Cerebellar cortex (tissue), 1 donor: Measurements from ENCODE around the gene NUP62.

Experiments
- DNase-seq: peaks from one replicate; pipeline ENCODE4 v3.0.0-alpha.2; 2015; ENCODE audit warnings: low spot score

NUP62 gene

DNA sequence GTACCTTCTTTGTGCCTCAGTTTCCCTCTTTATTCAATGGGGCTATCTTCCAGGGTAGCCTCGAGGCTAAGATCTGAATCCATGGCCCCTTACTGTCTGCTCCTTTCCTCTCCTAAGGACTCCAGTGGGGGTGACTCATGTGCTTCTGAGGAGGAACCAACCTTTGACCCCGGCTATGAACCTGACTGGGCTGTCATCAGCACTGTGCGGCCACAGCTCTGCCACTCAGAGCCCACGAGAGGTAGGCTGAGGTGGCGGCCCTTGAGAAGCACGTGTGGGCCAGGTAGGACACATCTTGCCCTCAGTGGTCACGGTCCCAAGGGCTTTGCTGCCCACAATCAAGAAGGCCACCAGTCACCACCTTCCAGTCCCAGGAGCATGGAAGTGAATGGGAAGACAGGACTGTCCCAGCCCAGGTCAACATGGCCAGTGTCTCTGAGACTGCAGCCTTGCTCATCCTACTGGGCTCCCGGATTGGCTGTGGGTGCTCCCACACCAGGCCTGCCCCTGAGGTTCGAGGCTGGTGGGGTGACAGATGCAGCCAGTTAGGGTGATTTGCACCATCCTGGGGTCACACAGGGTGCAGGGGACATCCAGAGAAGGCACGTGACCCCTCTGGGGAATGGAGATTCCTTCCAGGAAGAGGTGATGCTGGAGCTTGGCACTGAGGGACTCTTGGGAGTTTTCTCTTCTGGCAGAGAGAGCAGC is 49.0 kb downstream of the NUP62 start:
- no peak for DNase-seq

DNA sequence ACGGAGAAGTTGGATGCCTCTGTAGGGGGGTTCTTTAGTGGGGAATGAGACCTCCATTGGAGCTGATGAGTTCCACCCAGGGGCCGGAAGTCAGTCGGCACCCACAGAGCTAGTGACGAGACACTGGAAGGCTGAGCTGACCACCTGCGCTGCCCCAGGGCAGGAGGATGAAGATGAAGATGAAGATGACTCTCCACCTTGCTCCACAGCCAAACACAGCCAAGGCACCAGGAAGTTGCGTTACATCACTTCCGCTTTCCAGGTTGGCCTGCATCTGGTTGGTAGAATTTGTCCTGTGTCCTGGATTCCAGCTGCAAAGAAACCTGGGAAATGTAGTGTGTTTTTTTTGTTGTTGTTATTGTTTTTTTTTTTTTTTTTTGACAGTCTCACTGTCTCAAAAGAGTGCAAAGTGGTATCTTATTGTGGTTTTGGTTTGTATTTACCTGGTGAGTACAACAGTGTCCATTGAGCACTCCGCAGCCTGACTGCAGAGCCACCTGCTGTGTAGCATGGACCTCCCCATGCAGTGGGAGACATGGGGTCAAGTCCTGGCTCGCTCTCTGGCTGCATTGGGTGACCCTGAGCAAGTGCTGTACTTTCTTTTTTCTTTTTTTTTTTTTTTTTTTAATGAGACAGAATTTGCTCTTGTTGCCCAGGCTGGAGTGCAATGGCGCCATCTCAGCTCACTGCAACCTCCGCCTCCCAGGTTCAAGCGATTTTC is 49.9 kb downstream of the NUP62 start:
- no peak for DNase-seq

- no peak for DNase-seq
These were observed 50.6 kb downstream of the NUP62 start for GRCh38 chr19:49878744-49879070.

DNA sequence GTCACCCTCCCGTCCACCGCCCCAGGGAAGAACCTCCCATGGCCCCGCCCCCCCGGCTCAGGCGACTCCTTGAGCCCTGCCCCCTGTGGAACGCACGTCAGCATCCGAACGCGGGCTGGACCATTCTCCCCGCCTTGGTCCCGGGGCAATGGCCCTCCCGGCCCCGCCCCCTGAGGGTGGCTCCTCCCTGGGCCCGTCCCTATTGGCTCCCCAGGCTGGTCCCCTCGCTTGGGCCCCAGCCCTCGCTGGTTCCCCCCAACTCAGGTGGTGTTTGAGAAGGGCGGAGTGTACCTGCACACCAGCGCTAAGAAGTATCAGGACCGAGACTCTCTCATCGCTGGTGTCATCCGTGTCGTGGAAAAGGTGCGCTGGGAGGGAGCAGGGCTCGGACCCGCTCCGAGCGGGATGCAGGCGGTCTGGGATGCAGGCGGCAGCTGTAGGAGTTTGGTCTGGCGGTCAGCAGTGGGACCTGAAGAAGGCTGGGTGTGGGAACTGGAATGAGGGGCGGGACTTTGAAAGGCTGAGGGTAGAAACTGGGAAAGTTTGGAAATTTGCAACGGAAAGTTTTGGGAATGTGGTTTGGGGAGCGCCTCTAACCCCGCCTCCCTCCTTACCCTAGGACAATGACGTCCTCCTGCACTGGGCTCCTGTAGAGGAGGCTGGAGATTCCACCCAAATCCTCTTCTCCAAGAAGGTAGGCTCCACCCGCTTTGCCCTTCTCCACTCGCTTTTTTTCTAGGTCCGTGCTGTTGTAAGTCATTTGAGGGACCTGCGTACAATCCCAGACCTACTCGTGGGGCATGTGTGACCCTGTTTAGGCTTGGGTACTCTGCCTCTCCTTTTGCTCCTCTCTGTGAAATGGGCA is 51.2 kb downstream of the NUP62 start:
- peak; percentile 96 for DNase-seq

DNA sequence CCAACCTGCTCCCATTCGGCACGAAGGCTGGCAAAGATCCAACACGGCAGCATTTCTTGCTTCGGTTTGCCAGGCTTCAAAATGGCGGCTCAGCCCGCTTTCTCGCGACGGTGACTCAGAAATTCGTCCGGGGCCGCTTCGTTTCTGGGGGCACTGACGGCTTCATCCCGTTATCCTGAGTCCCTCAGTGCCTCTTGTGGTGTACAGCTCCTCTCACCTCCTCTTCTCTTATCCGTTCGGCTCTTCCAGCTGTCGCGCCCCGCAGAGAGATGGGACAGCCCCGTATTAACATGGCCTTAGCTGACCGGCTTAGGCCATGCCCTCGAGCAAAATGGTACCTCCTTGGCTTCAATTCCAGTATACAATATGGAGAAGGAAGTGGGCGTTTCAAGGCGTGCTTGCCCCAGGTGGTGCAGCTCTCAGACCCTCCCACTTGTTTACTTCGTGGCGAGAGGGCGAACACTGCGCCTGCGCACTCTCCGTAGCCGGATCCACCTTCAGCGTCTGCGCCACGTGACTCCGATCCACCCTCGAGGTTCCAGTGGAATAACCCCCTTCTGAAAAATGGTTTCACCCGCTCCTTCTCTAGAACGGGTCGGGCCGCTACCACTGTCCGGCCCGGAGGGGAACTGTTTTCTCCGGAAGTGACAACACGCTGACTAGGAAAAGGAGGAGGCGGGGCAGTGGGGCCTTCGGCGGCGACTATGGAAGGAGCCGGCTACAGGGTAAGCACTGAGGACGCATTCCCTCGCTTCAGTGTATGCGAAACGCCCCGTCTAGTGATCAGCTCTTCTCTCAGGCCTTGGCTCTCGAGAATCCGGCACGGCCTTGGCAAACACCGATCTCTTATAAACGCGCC is 52.1 kb downstream of the NUP62 start, which contains the start of the genes AKT1S1 and TBC1D17:
Gene AKT1S1 (minus strand): TSS at position 336 of the 859 bp plus-strand sequence. CDS start 4,060 bp downstream, outside the sequence.
Gene TBC1D17 (plus strand): TSS at position 683 of the 859 bp plus-strand sequence. CDS start 22 bp downstream, at position 705.
- DNase-seq: peak; percentile 100

- DNase-seq: peak; percentile 99
These were observed 52.8 kb downstream of the NUP62 start for GRCh38 chr19:49876422-49877019.

GRCh38 chr19:49875857-49876421 is 53.4 kb downstream of the NUP62 start:
- DNase-seq: peak; percentile 73

- DNase-seq: no peak
These were observed 54.1 kb downstream of the NUP62 start for GRCh38 chr19:49875177-49875576.

DNA sequence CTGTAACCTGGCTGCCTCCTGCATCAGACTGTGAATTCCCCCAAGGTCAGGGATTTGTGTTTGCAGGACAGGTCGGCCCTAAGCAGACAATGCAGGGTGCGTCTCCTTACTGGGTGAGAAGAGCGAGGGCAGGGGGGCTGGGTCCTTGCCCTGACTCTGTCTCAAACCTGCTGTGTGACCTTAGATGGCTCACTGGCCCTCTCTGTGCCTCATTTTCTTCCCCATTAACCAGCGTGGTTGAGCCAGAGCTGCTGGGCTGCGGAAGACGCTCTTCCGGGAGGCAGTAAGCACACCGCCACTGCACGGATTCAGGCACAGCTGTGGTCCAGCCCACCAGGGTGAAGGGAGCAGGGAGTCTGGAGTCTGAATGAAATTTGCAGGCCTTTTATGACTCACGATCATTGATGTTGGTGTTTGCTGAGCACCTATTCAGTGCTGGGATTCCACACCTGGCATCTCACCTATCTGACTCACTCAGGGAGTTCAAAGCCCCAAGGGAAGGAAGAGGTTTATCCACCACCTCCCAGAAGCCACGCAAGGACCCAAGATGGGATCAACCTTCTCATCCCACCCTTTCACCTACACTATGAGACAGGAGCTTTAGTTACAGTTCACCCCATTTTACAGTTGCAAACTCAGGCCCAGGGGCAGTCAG is 54.7 kb downstream of the NUP62 start:
- no peak for DNase-seq

DNA sequence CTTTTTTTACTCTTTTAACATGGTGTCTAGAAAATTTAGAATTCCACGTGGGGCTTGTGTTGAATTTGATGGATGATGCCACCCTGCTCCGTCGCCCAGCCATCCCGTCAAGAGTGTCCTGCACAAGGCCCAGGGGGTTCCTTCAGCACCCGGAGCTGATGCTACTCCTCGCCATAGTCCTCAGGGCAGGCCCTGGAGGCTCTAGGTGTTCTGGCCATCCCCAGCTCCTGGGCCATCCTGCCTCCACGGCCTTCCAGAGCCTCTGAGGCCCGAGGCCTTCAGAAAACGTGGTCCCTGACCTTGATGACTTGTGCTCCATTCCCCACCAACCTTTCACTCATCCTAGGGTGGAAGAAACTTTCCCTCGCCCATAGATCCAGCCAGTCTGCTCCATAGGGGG is 55.5 kb downstream of the NUP62 start:
- DNase-seq: no peak

GRCh38 chr19:49873129-49873521 is 56.2 kb downstream of the NUP62 start:
- DNase-seq: no peak

DNA sequence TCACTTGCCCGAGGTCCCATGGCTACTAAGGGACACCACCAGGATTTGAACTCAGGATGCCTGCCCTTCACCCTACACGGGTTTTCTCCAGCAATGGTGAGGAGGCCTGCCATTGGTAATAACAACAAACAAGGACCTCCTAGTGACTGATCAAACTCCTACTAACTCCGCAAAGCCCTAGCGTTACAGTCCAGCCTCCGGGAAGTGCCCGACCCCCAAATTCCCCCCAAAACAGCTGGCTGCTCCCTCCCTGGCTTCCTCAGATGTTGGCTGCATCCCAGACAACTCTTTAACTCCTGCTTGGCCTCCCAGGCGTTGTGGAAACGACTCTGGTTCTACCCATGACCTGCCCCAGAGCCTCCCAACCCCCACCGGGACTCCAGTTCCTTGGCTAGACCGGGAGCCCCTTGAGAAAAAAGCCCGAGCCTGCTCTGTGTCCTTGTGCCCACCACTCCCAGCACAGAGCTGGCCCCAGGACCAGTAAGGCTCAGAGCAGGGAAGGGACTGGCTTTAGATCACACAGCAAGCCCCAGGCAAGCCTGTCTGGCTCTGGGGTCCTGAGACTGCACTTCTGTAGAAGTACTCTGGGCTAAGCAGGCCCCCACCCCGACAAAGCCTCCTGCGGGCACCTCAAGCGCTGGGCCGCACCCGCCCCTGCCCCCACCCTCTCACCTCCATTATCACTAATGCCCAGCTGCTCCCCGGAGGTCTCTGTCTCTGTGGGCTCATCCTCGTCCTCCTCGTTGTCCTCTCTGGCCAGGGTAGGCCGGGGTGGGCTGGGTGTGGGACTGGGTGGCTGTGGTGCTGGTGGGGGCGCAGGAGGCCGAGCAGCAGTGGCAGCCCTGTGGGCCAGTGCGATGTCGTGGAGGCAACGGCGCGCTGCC is 56.8 kb downstream of the NUP62 start:
- no peak for DNase-seq

DNA sequence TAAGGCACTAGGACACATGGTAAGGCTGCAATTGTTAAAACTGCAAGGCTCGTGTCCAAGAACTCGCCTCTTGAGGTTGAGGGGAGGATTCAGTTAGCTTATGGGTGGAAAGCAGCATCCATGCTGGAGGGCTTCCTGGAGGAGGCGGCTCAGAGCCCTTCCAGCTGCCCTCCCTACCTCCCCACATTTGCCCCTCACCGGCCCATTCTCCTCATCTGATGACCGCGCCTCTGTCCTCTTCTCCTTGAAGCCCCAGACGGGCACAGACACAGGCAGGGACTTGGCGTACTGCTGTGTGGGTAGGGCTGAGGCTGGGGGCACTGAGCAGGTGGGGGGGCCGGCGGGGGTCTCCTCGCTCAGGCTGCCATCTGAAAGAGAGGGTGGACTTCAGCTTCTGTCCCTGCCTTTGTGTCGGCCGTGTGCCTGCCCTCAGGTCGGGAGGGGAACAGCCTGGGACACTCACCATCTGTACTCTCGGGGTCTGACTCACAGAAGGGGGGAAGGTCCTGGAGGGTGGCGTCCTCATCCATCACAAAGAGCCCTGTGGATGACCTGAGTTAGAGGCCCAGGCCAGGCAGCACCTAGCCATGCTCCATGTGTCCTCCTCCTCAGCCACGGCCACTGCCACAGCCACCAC is 57.8 kb downstream of the NUP62 start:
- DNase-seq: no peak

DNA sequence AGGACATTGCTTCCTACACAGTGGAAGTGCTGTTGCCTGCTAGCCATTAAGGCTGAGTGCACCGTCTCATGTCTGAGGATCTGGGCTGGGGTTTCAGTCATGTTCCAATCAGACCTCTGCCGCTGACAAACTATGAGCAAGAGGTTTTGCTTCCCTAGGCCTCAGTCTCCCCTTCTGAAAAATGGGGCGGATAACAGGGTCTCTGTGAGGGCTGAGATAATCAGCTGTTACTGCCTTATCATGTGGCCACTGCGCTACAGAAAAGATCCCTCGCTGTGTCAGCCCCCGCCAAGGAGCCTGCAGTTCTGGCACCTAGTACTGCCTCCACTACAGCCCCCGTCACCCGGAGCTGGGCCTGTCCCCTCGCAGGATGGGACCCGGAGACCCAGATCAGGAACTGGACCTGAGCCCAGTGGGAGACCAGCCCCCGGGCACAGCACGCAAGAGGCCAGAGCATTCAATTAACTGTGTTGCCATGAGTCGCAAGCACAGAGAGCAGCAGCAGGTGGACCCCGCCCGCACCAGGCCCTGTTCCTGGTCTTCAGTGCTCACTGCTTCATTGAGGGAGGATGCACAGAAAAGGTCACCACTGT is 58.9 kb downstream of the NUP62 start:
- no peak for DNase-seq

DNA sequence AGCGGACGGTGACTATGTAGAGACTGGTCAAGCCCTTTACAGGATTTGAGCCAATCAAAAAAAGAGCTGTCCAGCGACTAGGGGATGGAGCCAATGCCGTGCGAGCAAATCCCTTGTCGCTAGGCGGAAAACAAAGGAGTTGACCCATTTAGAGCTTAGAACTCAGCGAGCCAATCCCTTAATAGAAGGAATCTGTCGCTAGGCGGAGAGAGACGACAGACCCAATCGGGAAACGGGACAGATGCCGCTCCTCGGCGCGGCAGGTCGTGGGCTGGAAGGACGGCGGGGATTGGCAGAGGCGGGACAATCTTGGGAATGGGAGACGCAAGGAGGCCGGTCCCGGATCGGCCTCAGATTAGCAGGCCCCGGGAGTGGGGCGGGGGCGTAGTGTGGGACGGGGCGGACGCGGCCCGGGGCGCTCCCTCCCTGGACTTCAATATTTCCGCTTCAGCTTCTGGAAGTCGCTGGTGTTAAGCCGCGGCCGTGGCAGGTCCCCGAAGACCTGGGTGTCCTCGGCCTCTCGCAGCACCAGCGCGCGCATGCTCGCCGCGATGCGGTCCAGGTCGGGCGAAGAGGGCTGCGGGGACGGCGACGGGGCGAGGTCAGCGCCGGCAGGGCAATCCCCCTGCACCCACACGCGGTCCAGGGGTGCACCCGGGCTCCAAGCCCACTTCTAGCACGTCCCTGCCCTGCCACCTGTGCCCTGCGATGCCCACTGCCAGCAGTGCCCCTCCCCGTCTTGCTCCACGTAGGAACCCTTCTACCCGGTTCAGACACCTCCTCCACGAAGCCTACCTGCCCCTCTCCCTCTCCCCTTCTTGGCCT is 59.6 kb downstream of the NUP62 start:
- peak; percentile 100 for DNase-seq

DNA sequence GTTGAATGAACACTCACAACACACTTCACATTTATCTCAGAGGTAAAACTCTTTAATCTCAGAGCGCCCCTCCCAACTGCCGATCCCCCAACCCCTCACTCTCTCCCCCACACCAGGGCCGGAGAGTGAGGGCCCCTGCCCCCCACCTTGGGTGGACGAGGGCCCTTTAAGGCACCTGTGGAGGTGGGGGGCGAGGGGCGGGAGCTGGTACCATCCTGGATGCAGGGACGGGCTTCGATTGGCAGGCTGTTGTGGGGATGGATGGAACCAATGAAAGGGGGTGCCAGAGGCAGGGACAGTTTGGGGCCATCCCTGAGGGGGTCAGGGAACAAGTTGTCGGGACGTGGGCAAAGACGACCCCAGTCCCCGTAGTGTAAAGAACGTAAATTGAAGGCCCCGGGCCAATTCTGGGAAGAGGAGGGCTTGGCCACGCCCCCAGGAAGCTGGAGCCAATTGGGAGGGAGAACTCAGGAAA is 60.3 kb downstream of the NUP62 start:
- DNase-seq: no peak
